ENCODE results near the gene HDAC6. TPM values are rescaled to one million over a fixed set of nuclear protein-coding genes. Genes with fewer than 3 reads are reported as not detected.

The HDAC6 gene
- 21.8 and 25.6 TPM in 2 replicates for total RNA-seq (ENCODE audit: low replicate concordance)

GRCh38 chrX:48801280-48802088 lies at the start of gene HDAC6:
Gene HDAC6 (plus strand): TSS chrX:48802067. CDS start chrX:48802693, 626 bp downstream.

GRCh38 chrX:48761674-48762471 lies 40.0 kb upstream of the HDAC6 start, which contains the start of gene GLOD5:
Gene GLOD5 (plus strand): TSS chrX:48761747. CDS start chrX:48761791, 44 bp downstream.

GRCh38 chrX:48786341-48786800 lies 15.5 kb upstream of the HDAC6 start, which contains the start of gene GATA1:
Gene GATA1 (plus strand): TSS chrX:48786590. CDS start chrX:48791110, 4,520 bp downstream.

GRCh38 chrX:48826135-48826875 lies 24.4 kb downstream of the HDAC6 start, which contains the start of gene ERAS:
Gene ERAS (plus strand): TSS chrX:48826513. CDS start chrX:48829124, 2,611 bp downstream.

GRCh38 chrX:48835524-48836329 lies 33.9 kb downstream of the HDAC6 start, which contains the start of gene PCSK1N:
Gene PCSK1N (minus strand): TSS chrX:48835610. CDS start chrX:48835532, 78 bp downstream.

Other genes starting within 250 kb of the HDAC6 start
- gene RBM3, start 227.6 kb upstream of the HDAC6 start, total RNA-seq (ENCODE audit: low replicate concordance) = 56.9 and 302 TPM in 2 replicates
- gene WDR13, start 204.6 kb upstream of the HDAC6 start, total RNA-seq (ENCODE audit: low replicate concordance) = 170 and 335 TPM in 2 replicates
- gene WAS, start 118.3 kb upstream of the HDAC6 start, total RNA-seq (ENCODE audit: low replicate concordance) = 0.23 TPM in 1 of 2 replicates, not detected in the other
- 0.59 and 2.5 TPM in 2 replicates for gene SUV39H1, start 105.3 kb upstream of the HDAC6 start, total RNA-seq (ENCODE audit: low replicate concordance)
- not detected in 2 replicates for gene GLOD5, start 40.3 kb upstream of the HDAC6 start, total RNA-seq (ENCODE audit: low replicate concordance)
- not detected in 2 replicates for gene GATA1, start 15.5 kb upstream of the HDAC6 start, total RNA-seq (ENCODE audit: low replicate concordance)
- not detected in 2 replicates for gene ERAS, start 24.4 kb downstream of the HDAC6 start, total RNA-seq (ENCODE audit: low replicate concordance)
- 0.15 and 0.23 TPM in 2 replicates for gene PCSK1N, start 33.5 kb downstream of the HDAC6 start, total RNA-seq (ENCODE audit: low replicate concordance)
- gene TIMM17B, start 95.7 kb downstream of the HDAC6 start, total RNA-seq (ENCODE audit: low replicate concordance) = 9.0 and 34.8 TPM in 2 replicates
- gene PQBP1, start 95.9 kb downstream of the HDAC6 start, total RNA-seq (ENCODE audit: low replicate concordance) = 77.9 and 169 TPM in 2 replicates
- gene SLC35A2, start 109.6 kb downstream of the HDAC6 start, total RNA-seq (ENCODE audit: low replicate concordance) = 7.8 and 17.3 TPM in 2 replicates
- gene PIM2, start 117.0 kb downstream of the HDAC6 start, total RNA-seq (ENCODE audit: low replicate concordance) = 2.3 and 3.0 TPM in 2 replicates
- 33.3 and 34.9 TPM in 2 replicates for gene OTUD5, start 155.5 kb downstream of the HDAC6 start, total RNA-seq (ENCODE audit: low replicate concordance)
- gene KCND1, start 169.8 kb downstream of the HDAC6 start, total RNA-seq (ENCODE audit: low replicate concordance) = 0.45 and 0.59 TPM in 2 replicates
- gene GRIPAP1, start 200.2 kb downstream of the HDAC6 start, total RNA-seq (ENCODE audit: low replicate concordance) = 27.9 and 28.1 TPM in 2 replicates
- gene TFE3, start 241.3 kb downstream of the HDAC6 start, total RNA-seq (ENCODE audit: low replicate concordance) = 19.7 and 47.7 TPM in 2 replicates